Panc1 (cell line): ENCODE data around the gene MAD1L1. TPM values are rescaled to one million over a fixed set of nuclear protein-coding genes. Genes with fewer than 3 reads are reported as not detected.

Experiments used
- ATAC-seq: fragments of 200-7000 bp; cut with Tn5 transposase; 2 replicates; pipeline ENCODE4 v1.9.1; 2020; ENCODE audit warnings: mild to moderate bottlenecking, moderate library complexity
- BruUV-seq: library from RNA; stranded (reverse); fragments of 400-500 nt; replicated peaks from 2 replicates; lab custom pipeline; 2021; lab: Mats Ljungman, UMichigan
- CTCF ChIA-PET: fragments of 300-600 bp; sonication (Branson Sonifier 250); formaldehyde crosslinking; loops from one replicate; lab custom pipeline; 2022; ENCODE audit warnings: antibody characterized with exemption; lab: Charles Lee
- POLR2A ChIA-PET: fragments of 300-600 bp; sonication (Branson Sonifier 250); formaldehyde crosslinking; loops from one replicate; lab custom pipeline; 2022; ENCODE audit warnings: antibody characterized with exemption; lab: Charles Lee
- DNase-seq: peaks from one replicate; pipeline ENCODE4 v3.0.0-alpha.2; 2010; ENCODE audit warnings: low read depth, low spot score
- H3K27ac ChIP-seq: 2 replicates; pipeline ENCODE4 v1.5.1; 2011; ENCODE audit warnings: mild to moderate bottlenecking, low read length, inconsistent platforms
- H3K27me3 ChIP-seq: fragments of 200-500 bp; sonication (Bioruptor generic); 2 replicates; pipeline ENCODE4 v1.6.0; 2014; ENCODE audit warnings: low read length, inconsistent platforms; ENCODE audit not compliant: control insufficient read depth, insufficient read depth
- H3K36me3 ChIP-seq: fragments of 200-500 bp; sonication (Bioruptor generic); 2 replicates; pipeline ENCODE4 v1.5.1; 2014; ENCODE audit warnings: inconsistent platforms, mild to moderate bottlenecking, low read length, moderate library complexity; ENCODE audit not compliant: control insufficient read depth, insufficient read depth
- H3K4me1 ChIP-seq: 2 replicates; pipeline ENCODE4 v1.5.1; 2011; ENCODE audit warnings: inconsistent platforms, mild to moderate bottlenecking, low read length, moderate library complexity; ENCODE audit not compliant: control insufficient read depth, insufficient read depth
- H3K4me3 ChIP-seq, 2 experiments: 2 replicates each; pipeline ENCODE4 v1.5.1; 2011 to 2012; ENCODE audit warnings: low read depth in 2 of 2, low read length in 2 of 2, mild to moderate bottlenecking in 2 of 2, inconsistent platforms in 1 of 2, moderate library complexity in 1 of 2
- H3K9me3 ChIP-seq: fragments of 200-500 bp; sonication (Bioruptor generic); 2 replicates; pipeline ENCODE4 v1.5.1; 2014; ENCODE audit warnings: low read depth, mild to moderate bottlenecking, inconsistent platforms, low read length, moderate library complexity; ENCODE audit not compliant: control insufficient read depth, insufficient read depth
- POLR2AphosphoS5 ChIP-seq: IDR thresholded peaks from 2 replicates; pipeline ENCODE4 v1.6.1; 2012; ENCODE audit warnings: mild to moderate bottlenecking, low read depth, low read length, moderate library complexity
- SIN3A ChIP-seq: IDR thresholded peaks from 2 replicates; pipeline ENCODE4 v1.6.1; 2012; ENCODE audit warnings: low read depth, mild to moderate bottlenecking, low read length, moderate library complexity, borderline replicate concordance; ENCODE audit not compliant: insufficient read depth
- TCF7L2 ChIP-seq: IDR thresholded peaks from 2 replicates; pipeline ENCODE4 v1.6.1; 2011; ENCODE audit warnings: mild to moderate bottlenecking, low read depth, low read length, inconsistent platforms
- in situ Hi-C: cut with HindIII; loops from 2 replicates; pipeline ENCODE4 v1.10.0; 2016; ENCODE audit warnings: low sequenced_read_pairs, low pct_unique_long_range_greater_than_20kb
- intact Hi-C: fragments of 100-400 bp; cut with micrococcal nuclease; formaldehyde crosslinking; loops from one replicate; pipeline ENCODE4 v1.10.0; 2022; ENCODE audit not compliant: unreplicated experiment
- total RNA-seq: library from RNA; stranded (reverse); gene quantifications from one replicate; pipeline ENCODE4 v1.2.1, GENCODE V29; 2021; ENCODE audit not compliant: unreplicated experiment
- TF ChIP-seq, protein P1 (sequence below): fragments of 450-650 bp; IDR thresholded peaks from 2 replicates; pipeline ENCODE4 v1.5.1; 2017; ENCODE audit warnings: mild to moderate bottlenecking
- TF ChIP-seq, protein P2 (sequence below), 2 experiments: IDR thresholded peaks; 2 replicates each; pipeline ENCODE4 v1.6.1; 2011 to 2012; ENCODE audit warnings: low read depth in 2 of 2, control low read depth in 1 of 2, low read length in 1 of 2, mild to moderate bottlenecking in 1 of 2, moderate library complexity in 1 of 2; ENCODE audit not compliant: insufficient read depth in 1 of 2

Gene MAD1L1
- total RNA-seq, 1 experiment from 2014 or later: 70.8 TPM

DNA sequence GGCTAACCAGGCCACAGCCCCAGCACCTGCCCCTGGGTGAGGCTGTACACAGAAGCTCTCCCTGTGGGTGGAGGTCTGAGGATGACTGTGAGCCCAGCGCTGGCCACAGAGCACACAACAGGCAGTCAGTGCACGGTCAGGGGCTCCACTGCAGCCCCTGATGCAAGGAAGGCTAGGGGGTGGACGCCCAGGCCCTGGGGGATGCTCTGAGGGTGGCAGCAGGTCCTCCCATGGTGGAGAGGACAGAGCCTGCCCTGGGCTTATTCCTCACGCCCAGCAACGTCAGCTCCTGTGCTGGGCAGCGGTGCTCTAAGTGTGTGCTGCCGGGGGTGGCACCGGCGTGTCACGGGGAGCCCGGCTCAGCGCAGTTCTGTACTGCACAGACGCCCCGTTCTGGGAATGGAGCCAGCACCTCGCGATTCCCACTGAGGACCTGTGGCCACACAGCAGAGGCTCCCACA, 223.2 kb downstream of the MAD1L1 start:
- CTCF ChIA-PET: no interaction called here

DNA sequence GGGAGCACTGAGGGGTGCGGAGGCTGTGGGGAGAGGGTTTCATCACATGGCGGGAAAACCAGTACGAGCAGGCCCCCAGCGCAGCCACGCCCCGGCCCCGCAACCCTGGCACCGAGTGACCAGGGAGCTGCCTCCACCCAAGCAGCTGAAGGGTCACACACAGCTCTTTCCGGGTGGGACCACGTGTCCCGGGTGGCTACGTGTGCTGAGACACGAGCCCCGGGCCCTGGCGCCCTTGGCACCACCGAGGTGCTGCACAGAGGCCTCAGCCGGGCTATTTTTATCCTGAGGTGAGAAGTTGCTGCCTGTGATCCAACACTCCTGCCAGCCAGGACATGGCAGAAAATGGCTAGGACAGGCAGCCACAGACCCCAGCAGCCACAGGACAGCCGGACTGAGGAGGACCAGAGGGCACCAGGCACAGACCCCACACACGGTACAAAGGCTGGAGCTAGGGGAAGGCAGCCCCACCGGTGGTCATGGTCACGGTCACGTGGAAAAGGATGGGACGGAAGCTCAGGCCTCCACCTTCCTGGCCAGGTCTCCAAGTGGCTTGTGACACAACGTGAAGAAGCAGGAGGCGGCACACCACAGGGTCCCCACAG, 223.7 kb downstream of the MAD1L1 start:
- H3K4me1 ChIP-seq: no peaks in the 10 kb centered on the region
- ATAC-seq: no peak
- no peaks in the 10 kb centered on the region for H3K27me3 ChIP-seq
- no peaks in the 10 kb centered on the region for H3K36me3 ChIP-seq
- H3K9me3 ChIP-seq: no peaks in the 10 kb centered on the region
- DNase-seq: no peak
- ChIA-PET POLR2A (no interaction called here), CTCF (no interaction called here)
- in situ Hi-C loops (no loop called here), intact Hi-C loops (no loop called here)
- TF ChIP-seq TCF7L2: no peak
- no peak for TF ChIP-seq SIN3A
- no peak for TF ChIP-seq POLR2AphosphoS5
- TF ChIP-seq, protein P1, sequence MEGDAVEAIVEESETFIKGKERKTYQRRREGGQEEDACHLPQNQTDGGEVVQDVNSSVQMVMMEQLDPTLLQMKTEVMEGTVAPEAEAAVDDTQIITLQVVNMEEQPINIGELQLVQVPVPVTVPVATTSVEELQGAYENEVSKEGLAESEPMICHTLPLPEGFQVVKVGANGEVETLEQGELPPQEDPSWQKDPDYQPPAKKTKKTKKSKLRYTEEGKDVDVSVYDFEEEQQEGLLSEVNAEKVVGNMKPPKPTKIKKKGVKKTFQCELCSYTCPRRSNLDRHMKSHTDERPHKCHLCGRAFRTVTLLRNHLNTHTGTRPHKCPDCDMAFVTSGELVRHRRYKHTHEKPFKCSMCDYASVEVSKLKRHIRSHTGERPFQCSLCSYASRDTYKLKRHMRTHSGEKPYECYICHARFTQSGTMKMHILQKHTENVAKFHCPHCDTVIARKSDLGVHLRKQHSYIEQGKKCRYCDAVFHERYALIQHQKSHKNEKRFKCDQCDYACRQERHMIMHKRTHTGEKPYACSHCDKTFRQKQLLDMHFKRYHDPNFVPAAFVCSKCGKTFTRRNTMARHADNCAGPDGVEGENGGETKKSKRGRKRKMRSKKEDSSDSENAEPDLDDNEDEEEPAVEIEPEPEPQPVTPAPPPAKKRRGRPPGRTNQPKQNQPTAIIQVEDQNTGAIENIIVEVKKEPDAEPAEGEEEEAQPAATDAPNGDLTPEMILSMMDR: no peak
- TF ChIP-seq, protein P2, sequence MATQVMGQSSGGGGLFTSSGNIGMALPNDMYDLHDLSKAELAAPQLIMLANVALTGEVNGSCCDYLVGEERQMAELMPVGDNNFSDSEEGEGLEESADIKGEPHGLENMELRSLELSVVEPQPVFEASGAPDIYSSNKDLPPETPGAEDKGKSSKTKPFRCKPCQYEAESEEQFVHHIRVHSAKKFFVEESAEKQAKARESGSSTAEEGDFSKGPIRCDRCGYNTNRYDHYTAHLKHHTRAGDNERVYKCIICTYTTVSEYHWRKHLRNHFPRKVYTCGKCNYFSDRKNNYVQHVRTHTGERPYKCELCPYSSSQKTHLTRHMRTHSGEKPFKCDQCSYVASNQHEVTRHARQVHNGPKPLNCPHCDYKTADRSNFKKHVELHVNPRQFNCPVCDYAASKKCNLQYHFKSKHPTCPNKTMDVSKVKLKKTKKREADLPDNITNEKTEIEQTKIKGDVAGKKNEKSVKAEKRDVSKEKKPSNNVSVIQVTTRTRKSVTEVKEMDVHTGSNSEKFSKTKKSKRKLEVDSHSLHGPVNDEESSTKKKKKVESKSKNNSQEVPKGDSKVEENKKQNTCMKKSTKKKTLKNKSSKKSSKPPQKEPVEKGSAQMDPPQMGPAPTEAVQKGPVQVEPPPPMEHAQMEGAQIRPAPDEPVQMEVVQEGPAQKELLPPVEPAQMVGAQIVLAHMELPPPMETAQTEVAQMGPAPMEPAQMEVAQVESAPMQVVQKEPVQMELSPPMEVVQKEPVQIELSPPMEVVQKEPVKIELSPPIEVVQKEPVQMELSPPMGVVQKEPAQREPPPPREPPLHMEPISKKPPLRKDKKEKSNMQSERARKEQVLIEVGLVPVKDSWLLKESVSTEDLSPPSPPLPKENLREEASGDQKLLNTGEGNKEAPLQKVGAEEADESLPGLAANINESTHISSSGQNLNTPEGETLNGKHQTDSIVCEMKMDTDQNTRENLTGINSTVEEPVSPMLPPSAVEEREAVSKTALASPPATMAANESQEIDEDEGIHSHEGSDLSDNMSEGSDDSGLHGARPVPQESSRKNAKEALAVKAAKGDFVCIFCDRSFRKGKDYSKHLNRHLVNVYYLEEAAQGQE (IDR thresholded peaks at IDR 0.05; ENCODE audit: insufficient read depth in 1 of 2, low read depth in 2 of 2, low read length in 1 of 2): no peak
- no peak overlapping the region for H3K27ac ChIP-seq
- H3K4me3 ChIP-seq: no peak overlapping the region
- no TSS peak for BruUV-seq

More for the DNA sequence above, 223.2 kb downstream of the MAD1L1 start:
- H3K27ac ChIP-seq: no peak overlapping the region
- H3K27me3 ChIP-seq: no peaks in the 10 kb centered on the region
- no peaks in the 10 kb centered on the region for H3K4me1 ChIP-seq
- TF ChIP-seq SIN3A (no peak), TCF7L2 (no peak), POLR2AphosphoS5 (no peak)
- TF ChIP-seq, protein P1: no peak
- TF ChIP-seq, protein P2 (IDR thresholded peaks at IDR 0.05; ENCODE audit: insufficient read depth in 1 of 2, low read depth in 2 of 2, low read length in 1 of 2): no peak
- H3K9me3 ChIP-seq: no peaks in the 10 kb centered on the region
- no peak for DNase-seq
- POLR2A ChIA-PET: no interaction called here
- no peaks in the 10 kb centered on the region for H3K36me3 ChIP-seq
- H3K4me3 ChIP-seq: no peak overlapping the region
- in situ Hi-C loops: no loop called here
- ATAC-seq: no peak
- BruUV-seq: no TSS peak
- intact Hi-C loops: no loop called here
